Amniotic stem cell (primary cell): ENCODE data around the gene SREBF1.

Experiments
- DNase-seq: peaks from one replicate; lab custom pipeline; 2025; lab: John Stamatoyannopoulos, UW

Gene SREBF1

GRCh38 chr17:17795946-17796786 lies 40.6 kb downstream of the SREBF1 start:
- no peak for DNase-seq

- no peak for DNase-seq
Measured at GRCh38 chr17:17795296-17795695, 41.5 kb downstream of the SREBF1 start.

- no peak for DNase-seq
Measured at GRCh38 chr17:17794382-17794781, 42.4 kb downstream of the SREBF1 start.

- DNase-seq, result no peak
Measured at GRCh38 chr17:17793378-17794214, 43.2 kb downstream of the SREBF1 start.

- DNase-seq, result no peak
Measured at GRCh38 chr17:17792551-17793377, 44.0 kb downstream of the SREBF1 start.

- no peak for DNase-seq
Measured at GRCh38 chr17:17792037-17792550, 44.7 kb downstream of the SREBF1 start.

GRCh38 chr17:17790637-17791464 lies 45.9 kb downstream of the SREBF1 start:
- no peak for DNase-seq

GRCh38 chr17:17789828-17790636 lies 46.8 kb downstream of the SREBF1 start:
- no peak for DNase-seq

- no peak for DNase-seq
Measured at GRCh38 chr17:17789410-17789809, 47.4 kb downstream of the SREBF1 start.

- no peak for DNase-seq
Measured at GRCh38 chr17:17788967-17789366, 47.8 kb downstream of the SREBF1 start.

GRCh38 chr17:17787568-17787967 lies 49.2 kb downstream of the SREBF1 start:
- DNase-seq, result no peak

GRCh38 chr17:17786998-17787397 lies 49.8 kb downstream of the SREBF1 start:
- no peak for DNase-seq

GRCh38 chr17:17785407-17785806 lies 51.4 kb downstream of the SREBF1 start:
- DNase-seq, result no peak

- no peak for DNase-seq
Measured at GRCh38 chr17:17784657-17785267, 52.0 kb downstream of the SREBF1 start.

GRCh38 chr17:17783825-17784656 lies 52.7 kb downstream of the SREBF1 start:
- DNase-seq, result no peak

- no peak for DNase-seq
Measured at GRCh38 chr17:17783116-17783824, 53.5 kb downstream of the SREBF1 start.

GRCh38 chr17:17782523-17783115 lies 54.2 kb downstream of the SREBF1 start:
- no peak for DNase-seq
